Panc1 (cell line): Measurements from ENCODE around the gene PIF1. TPM values are rescaled to one million over a fixed set of nuclear protein-coding genes. Genes with fewer than 3 reads are reported as not detected.
"Not testable (repeated sequence)": the region's sequence is repeated elsewhere in the genome, so short reads cannot be mapped to it uniquely, and the experiment has no call there.

Experiments used
- ATAC-seq: fragments of 200-7000 bp; cut with Tn5 transposase; 2 replicates; pipeline ENCODE4 v1.9.1; 2020; ENCODE audit warnings: mild to moderate bottlenecking, moderate library complexity
- BruUV-seq: library from RNA; stranded (reverse); fragments of 400-500 nt; replicated peaks from 2 replicates; lab custom pipeline; 2021; lab: Mats Ljungman, UMichigan
- CTCF ChIA-PET: fragments of 300-600 bp; sonication (Branson Sonifier 250); formaldehyde crosslinking; loops from one replicate; lab custom pipeline; 2022; ENCODE audit warnings: antibody characterized with exemption; lab: Charles Lee
- POLR2A ChIA-PET: fragments of 300-600 bp; sonication (Branson Sonifier 250); formaldehyde crosslinking; loops from one replicate; lab custom pipeline; 2022; ENCODE audit warnings: antibody characterized with exemption; lab: Charles Lee
- DNase-seq: peaks from one replicate; pipeline ENCODE4 v3.0.0-alpha.2; 2010; ENCODE audit warnings: low read depth, low spot score
- H3K27ac ChIP-seq: 2 replicates; pipeline ENCODE4 v1.5.1; 2011; ENCODE audit warnings: mild to moderate bottlenecking, low read length, inconsistent platforms
- H3K27me3 ChIP-seq: fragments of 200-500 bp; sonication (Bioruptor generic); 2 replicates; pipeline ENCODE4 v1.6.0; 2014; ENCODE audit warnings: low read length, inconsistent platforms; ENCODE audit not compliant: control insufficient read depth, insufficient read depth
- H3K36me3 ChIP-seq: fragments of 200-500 bp; sonication (Bioruptor generic); 2 replicates; pipeline ENCODE4 v1.5.1; 2014; ENCODE audit warnings: inconsistent platforms, mild to moderate bottlenecking, low read length, moderate library complexity; ENCODE audit not compliant: control insufficient read depth, insufficient read depth
- H3K4me1 ChIP-seq: 2 replicates; pipeline ENCODE4 v1.5.1; 2011; ENCODE audit warnings: inconsistent platforms, mild to moderate bottlenecking, low read length, moderate library complexity; ENCODE audit not compliant: control insufficient read depth, insufficient read depth
- H3K4me3 ChIP-seq, 2 experiments: 2 replicates each; pipeline ENCODE4 v1.5.1; 2011 to 2012; ENCODE audit warnings: low read depth in 2 of 2, low read length in 2 of 2, mild to moderate bottlenecking in 2 of 2, inconsistent platforms in 1 of 2, moderate library complexity in 1 of 2
- H3K9me3 ChIP-seq: fragments of 200-500 bp; sonication (Bioruptor generic); 2 replicates; pipeline ENCODE4 v1.5.1; 2014; ENCODE audit warnings: low read depth, mild to moderate bottlenecking, inconsistent platforms, low read length, moderate library complexity; ENCODE audit not compliant: control insufficient read depth, insufficient read depth
- CTCF ChIP-seq: fragments of 450-650 bp; IDR thresholded peaks from 2 replicates; pipeline ENCODE4 v1.5.1; 2017; ENCODE audit warnings: mild to moderate bottlenecking
- POLR2AphosphoS5 ChIP-seq: IDR thresholded peaks from 2 replicates; pipeline ENCODE4 v1.6.1; 2012; ENCODE audit warnings: mild to moderate bottlenecking, low read depth, low read length, moderate library complexity
- REST ChIP-seq, 2 experiments: IDR thresholded peaks; 2 replicates each; pipeline ENCODE4 v1.6.1; 2011 to 2012; ENCODE audit warnings: low read depth in 2 of 2, control low read depth in 1 of 2, low read length in 1 of 2, mild to moderate bottlenecking in 1 of 2, moderate library complexity in 1 of 2; ENCODE audit not compliant: insufficient read depth in 1 of 2
- SIN3A ChIP-seq: IDR thresholded peaks from 2 replicates; pipeline ENCODE4 v1.6.1; 2012; ENCODE audit warnings: low read depth, mild to moderate bottlenecking, low read length, moderate library complexity, borderline replicate concordance; ENCODE audit not compliant: insufficient read depth
- TCF7L2 ChIP-seq: IDR thresholded peaks from 2 replicates; pipeline ENCODE4 v1.6.1; 2011; ENCODE audit warnings: mild to moderate bottlenecking, low read depth, low read length, inconsistent platforms
- in situ Hi-C: cut with HindIII; loops from 2 replicates; pipeline ENCODE4 v1.10.0; 2016; ENCODE audit warnings: low sequenced_read_pairs, low pct_unique_long_range_greater_than_20kb
- intact Hi-C: fragments of 100-400 bp; cut with micrococcal nuclease; formaldehyde crosslinking; loops from one replicate; pipeline ENCODE4 v1.10.0; 2022; ENCODE audit not compliant: unreplicated experiment
- total RNA-seq: library from RNA; stranded (reverse); gene quantifications from one replicate; pipeline ENCODE4 v1.2.1, GENCODE V29; 2021; ENCODE audit not compliant: unreplicated experiment

The PIF1 gene
- total RNA-seq, 1 experiment from 2014 or later = 38.6 TPM

GRCh38 chr15:64814283-64814682, 11.2 kb downstream of the PIF1 start:
- ATAC-seq, H3K4me3 ChIP-seq, H3K36me3 ChIP-seq, H3K27me3 ChIP-seq, H3K27ac ChIP-seq, BruUV-seq, H3K4me1 ChIP-seq, intact Hi-C loops, H3K9me3 ChIP-seq, DNase-seq, in situ Hi-C loops: not testable (repeated sequence)
- CTCF ChIA-PET = interaction anchor here (0.7 kb wide), 1 partner anchor 65 kb away, joined by 6 read pairs; no protein-coding TSS in a partner anchor
- POLR2A ChIA-PET = interaction anchor here (0.6 kb wide), 1 partner anchor 11 kb away, joined by 15 read pairs; the partner anchor contains the start of gene PIF1

GRCh38 chr15:64813075-64813474, 12.4 kb downstream of the PIF1 start:
- Histone ChIP-seq H3K9me3 (no peaks in the 10 kb centered on the region), H3K4me1 (no peaks in the 10 kb centered on the region), H3K4me3 (no peak overlapping the region), H3K27me3 (no peaks in the 10 kb centered on the region), H3K36me3 (no peaks in the 10 kb centered on the region), H3K27ac (no peak overlapping the region)
- in situ Hi-C loops = no loop called here
- ATAC-seq (no peak), DNase-seq (no peak)
- CTCF ChIA-PET = no interaction called here
- TF ChIP-seq CTCF (no peak), SIN3A (no peak), TCF7L2 (no peak), REST (IDR thresholded peaks at IDR 0.05; ENCODE audit: insufficient read depth in 1 of 2, low read depth in 2 of 2, low read length in 1 of 2) (no peak), POLR2AphosphoS5 (no peak)
- intact Hi-C loops = no loop called here
- BruUV-seq = no TSS peak
- POLR2A ChIA-PET = no interaction called here

GRCh38 chr15:64810497-64811326, 14.7 kb downstream of the PIF1 start:
- CTCF ChIA-PET = interaction anchor here (0.7 to 1.7 kb wide), 6 partner anchors 12 to 82 kb away, joined by 3 to 12 read pairs (median 6); no protein-coding TSS in a partner anchor
- TF ChIP-seq CTCF (no peak), TCF7L2 (no peak), REST (IDR thresholded peaks at IDR 0.05; ENCODE audit: insufficient read depth in 1 of 2, low read depth in 2 of 2, low read length in 1 of 2) (no peak), POLR2AphosphoS5 (no peak), SIN3A (no peak)
- Histone ChIP-seq H3K27ac (no peak overlapping the region), H3K4me1 (no peaks in the 10 kb centered on the region), H3K27me3 (no peaks in the 10 kb centered on the region), H3K4me3 (no peak overlapping the region), H3K9me3 (no peaks in the 10 kb centered on the region), H3K36me3 (no peaks in the 10 kb centered on the region)
- ATAC-seq (no peak), DNase-seq (no peak)
- no TSS peak for BruUV-seq
- in situ Hi-C loops (no loop called here), intact Hi-C loops (loop anchor here (1.0 kb wide), 1 partner anchor 79 kb away; no protein-coding TSS in a partner anchor)
- POLR2A ChIA-PET = interaction anchor here (0.6 to 1.0 kb wide), 2 partner anchors 27 to 278 kb away, joined by 3 read pairs; no protein-coding TSS in a partner anchor
